ENCODE results near the gene SAMD4B. TPM values are rescaled to one million over a fixed set of nuclear protein-coding genes. Genes with fewer than 3 reads are reported as not detected.

Gene SAMD4B
- total RNA-seq, 1 experiment from 2014 or later, result 164 TPM

- no peaks in the 10 kb centered on the region for H3K4me1 Mint-ChIP-seq
- H3K36me3 Mint-ChIP-seq, result peaks cover 72% of the 10 kb centered on the region
- no peak overlapping the region for H3K4me3 Mint-ChIP-seq
- ATAC-seq, result no peak
- ChIA-PET CTCF (interaction anchor here (0.8 kb wide), 2 partner anchors 28 to 42 kb away, joined by 3 read pairs; no protein-coding TSS in a partner anchor), POLR2A (no interaction called here)
- TF ChIP-seq IRF2 (CRISPR knock-in tag; IDR thresholded peaks at IDR 0.05; ENCODE audit: borderline replicate concordance, low read depth) (no peak), NR3C1 (CRISPR knock-in tag; conservative IDR thresholded peaks at IDR 0.05; ENCODE audit: low read depth) (no peak), CREB1 (CRISPR knock-in tag; IDR thresholded peaks at IDR 0.05) (no peak), ATF3 (CRISPR knock-in tag; conservative IDR thresholded peaks at IDR 0.05) (no peak)
- H3K27ac Mint-ChIP-seq, result no peak overlapping the region
- no peaks in the 10 kb centered on the region for H3K27me3 Mint-ChIP-seq (ENCODE audit: low read depth)
- DNase-seq (ENCODE audit: low spot score), result no peak
- no peaks in the 10 kb centered on the region for H3K9me3 Mint-ChIP-seq
Measured at GRCh38 chr19:39356073-39356472, 13.9 kb downstream of the SAMD4B start.

DNA sequence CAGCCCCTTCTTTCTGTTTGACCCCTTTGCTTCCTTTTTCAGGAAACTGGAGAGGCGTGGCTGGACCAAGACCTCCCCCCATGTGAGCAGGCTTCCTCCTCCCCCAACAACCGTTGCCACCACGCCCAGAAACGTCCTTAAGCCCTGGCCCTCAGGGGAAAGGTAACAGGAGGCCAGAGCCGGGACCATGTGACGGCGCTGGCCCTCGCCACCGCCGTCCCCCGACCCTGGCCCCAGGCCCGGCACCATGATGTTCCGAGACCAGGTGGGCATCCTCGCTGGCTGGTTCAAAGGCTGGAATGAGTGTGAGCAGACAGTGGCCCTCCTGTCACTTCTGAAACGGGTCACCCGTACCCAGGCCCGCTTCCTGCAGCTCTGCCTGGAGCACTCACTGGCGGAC, 14.4 kb downstream of the SAMD4B start:
- Mint-ChIP-seq H3K27ac (no peak overlapping the region), H3K36me3 (peaks cover 69% of the 10 kb centered on the region), H3K4me1 (no peaks in the 10 kb centered on the region), H3K9me3 (no peaks in the 10 kb centered on the region), H3K27me3 (ENCODE audit: low read depth) (no peaks in the 10 kb centered on the region), H3K4me3 (no peak overlapping the region)
- TF ChIP-seq, protein P1, sequence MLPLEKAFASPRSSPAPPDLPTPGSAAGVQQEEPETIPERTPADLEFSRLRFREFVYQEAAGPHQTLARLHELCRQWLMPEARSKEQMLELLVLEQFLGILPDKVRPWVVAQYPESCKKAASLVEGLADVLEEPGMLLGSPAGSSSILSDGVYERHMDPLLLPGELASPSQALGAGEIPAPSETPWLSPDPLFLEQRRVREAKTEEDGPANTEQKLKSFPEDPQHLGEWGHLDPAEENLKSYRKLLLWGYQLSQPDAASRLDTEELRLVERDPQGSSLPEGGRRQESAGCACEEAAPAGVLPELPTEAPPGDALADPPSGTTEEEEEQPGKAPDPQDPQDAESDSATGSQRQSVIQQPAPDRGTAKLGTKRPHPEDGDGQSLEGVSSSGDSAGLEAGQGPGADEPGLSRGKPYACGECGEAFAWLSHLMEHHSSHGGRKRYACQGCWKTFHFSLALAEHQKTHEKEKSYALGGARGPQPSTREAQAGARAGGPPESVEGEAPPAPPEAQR (CRISPR knock-in tag; IDR thresholded peaks at IDR 0.05), result no peak
- TF ChIP-seq, protein P2, sequence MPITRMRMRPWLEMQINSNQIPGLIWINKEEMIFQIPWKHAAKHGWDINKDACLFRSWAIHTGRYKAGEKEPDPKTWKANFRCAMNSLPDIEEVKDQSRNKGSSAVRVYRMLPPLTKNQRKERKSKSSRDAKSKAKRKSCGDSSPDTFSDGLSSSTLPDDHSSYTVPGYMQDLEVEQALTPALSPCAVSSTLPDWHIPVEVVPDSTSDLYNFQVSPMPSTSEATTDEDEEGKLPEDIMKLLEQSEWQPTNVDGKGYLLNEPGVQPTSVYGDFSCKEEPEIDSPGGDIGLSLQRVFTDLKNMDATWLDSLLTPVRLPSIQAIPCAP (CRISPR knock-in tag; IDR thresholded peaks at IDR 0.05), result no peak
- TF ChIP-seq NFATC4 (CRISPR knock-in tag; IDR thresholded peaks at IDR 0.05) (no peak), ZNF281 (CRISPR knock-in tag; IDR thresholded peaks at IDR 0.05) (no peak), TEAD1 (CRISPR knock-in tag; IDR thresholded peaks at IDR 0.05) (no peak), ARID4B (CRISPR knock-in tag; IDR thresholded peaks at IDR 0.05; ENCODE audit: borderline replicate concordance) (no peak), FOXJ3 (CRISPR knock-in tag; IDR thresholded peaks at IDR 0.05; ENCODE audit: borderline replicate concordance) (no peak), RELA (CRISPR knock-in tag; IDR thresholded peaks at IDR 0.05; ENCODE audit: borderline replicate concordance) (no peak), ZNF423 (CRISPR knock-in tag; IDR thresholded peaks at IDR 0.05) (no peak), GRHL2 (CRISPR knock-in tag; IDR thresholded peaks at IDR 0.05; ENCODE audit: insufficient replicate concordance, severe bottlenecking) (no peak), TEAD4 (CRISPR knock-in tag; IDR thresholded peaks at IDR 0.05) (no peak), TP53 (CRISPR knock-in tag; IDR thresholded peaks at IDR 0.05) (no peak), ESRRA (CRISPR knock-in tag; IDR thresholded peaks at IDR 0.05; ENCODE audit: borderline replicate concordance) (no peak), SOX15 (CRISPR knock-in tag; IDR thresholded peaks at IDR 0.05) (no peak), NR2C2 (CRISPR knock-in tag; IDR thresholded peaks at IDR 0.05) (no peak), ATF6 (CRISPR knock-in tag; IDR thresholded peaks at IDR 0.05) (no peak), FOXK1 (CRISPR knock-in tag; IDR thresholded peaks at IDR 0.05) (no peak), IRF2 (CRISPR knock-in tag; IDR thresholded peaks at IDR 0.05; ENCODE audit: borderline replicate concordance, low read depth) (no peak), ZNF317 (CRISPR knock-in tag; IDR thresholded peaks at IDR 0.05; ENCODE audit: borderline replicate concordance, low read depth) (no peak)
- DNase-seq (ENCODE audit: low spot score), result no peak
- CTCF ChIA-PET, result no interaction called here
- no peak for ATAC-seq
- POLR2A ChIA-PET, result interaction anchor here (0.6 kb wide), 1 partner anchor 79 kb away, joined by 3 read pairs; the partner anchor contains the start of gene RPS16

All from WTC11 (cell line).